GM21619 (cell line): ENCODE measurements around the gene ANO2.

Experiments used
- ATAC-seq: cut with Tn5 transposase; IDR thresholded peaks from one replicate; pipeline ENCODE4 v1.9.1; 2021; ENCODE audit not compliant: unreplicated experiment

The ANO2 gene

DNA sequence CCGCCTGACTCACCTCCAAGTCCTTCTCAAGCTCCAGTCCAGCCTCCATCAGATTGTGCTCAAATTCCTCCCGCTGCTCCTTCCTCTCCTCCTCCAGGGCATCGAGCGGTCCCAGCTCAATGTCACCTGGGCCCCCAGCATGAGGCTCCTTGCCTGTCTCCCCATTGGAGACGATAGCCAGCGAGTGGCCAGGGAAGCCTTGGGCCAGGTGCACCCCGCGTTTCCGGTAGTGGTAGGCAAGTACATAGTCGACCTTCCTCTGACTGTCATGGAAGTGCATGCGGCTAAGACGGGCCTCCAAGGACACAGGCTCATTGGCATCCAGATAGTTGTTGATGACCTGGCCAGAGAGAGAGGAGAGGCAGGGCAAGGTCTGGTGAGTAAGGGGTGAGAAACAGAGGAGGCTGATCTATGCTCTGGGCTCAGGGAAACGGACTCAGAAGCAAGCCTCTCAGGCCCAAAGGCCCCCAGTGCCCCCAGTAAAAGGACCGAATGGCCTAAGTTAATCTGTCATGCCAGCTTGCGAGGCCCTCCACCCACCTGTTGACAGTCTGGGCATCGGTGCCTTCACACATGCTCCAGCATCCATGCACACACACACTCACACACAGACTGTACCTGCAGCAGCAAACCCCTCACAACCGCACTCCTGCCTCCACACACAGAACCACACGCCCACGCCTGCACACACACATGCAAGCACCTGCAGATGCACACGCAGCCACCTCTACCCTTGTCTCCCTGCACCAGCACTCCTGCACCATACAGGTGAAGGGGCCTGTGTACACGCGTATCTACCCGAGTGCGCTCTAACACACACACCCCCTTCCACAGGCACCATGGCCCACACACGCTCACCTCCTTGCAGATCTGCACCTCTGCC lies 23.8 kb downstream of the ANO2 start:
- ATAC-seq = no peak

DNA sequence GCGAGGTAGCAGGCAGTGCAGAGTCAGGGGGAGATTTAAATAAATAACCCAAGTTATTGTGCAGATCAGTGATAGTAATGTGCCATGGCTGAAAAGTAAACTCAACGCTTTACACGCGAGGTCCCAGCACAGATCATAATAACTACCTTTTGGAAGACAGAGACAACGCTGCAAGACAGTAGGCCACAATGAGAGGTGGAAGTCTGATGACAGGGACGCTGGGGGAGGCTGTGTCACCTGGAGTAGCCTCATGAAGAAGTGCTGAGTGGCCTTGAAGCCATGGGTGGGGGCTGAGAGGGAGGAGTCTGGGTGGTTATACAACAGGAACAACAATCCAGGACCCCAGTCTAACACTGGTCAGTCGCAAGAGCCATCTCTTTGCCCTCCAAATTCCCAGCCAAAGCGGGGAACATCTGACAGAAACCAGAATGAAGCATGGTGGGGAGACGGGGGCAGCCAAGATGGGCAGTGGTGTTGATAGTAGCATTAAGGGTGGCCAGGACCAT lies 28.2 kb downstream of the ANO2 start:
- no peak for ATAC-seq

DNA sequence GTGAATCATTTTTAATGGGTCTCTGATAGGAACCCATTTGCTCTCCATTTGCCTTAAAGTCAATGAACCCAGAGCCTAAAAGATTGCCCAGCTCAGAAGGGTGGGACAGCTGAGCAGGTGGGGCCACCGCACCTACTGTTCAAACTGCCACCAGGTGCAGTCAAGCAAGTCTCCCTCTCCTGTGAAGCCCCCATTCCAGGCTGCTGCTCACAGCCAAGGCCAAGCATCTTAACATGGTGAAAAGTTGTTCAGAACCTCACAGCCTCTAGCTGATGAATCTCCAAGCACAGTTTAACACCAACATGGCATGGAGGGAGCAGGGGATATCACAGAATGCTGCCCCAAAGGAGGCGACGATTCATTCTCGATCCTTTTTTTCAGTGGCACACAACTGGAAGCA lies 29.5 kb downstream of the ANO2 start:
- ATAC-seq = no peak

DNA sequence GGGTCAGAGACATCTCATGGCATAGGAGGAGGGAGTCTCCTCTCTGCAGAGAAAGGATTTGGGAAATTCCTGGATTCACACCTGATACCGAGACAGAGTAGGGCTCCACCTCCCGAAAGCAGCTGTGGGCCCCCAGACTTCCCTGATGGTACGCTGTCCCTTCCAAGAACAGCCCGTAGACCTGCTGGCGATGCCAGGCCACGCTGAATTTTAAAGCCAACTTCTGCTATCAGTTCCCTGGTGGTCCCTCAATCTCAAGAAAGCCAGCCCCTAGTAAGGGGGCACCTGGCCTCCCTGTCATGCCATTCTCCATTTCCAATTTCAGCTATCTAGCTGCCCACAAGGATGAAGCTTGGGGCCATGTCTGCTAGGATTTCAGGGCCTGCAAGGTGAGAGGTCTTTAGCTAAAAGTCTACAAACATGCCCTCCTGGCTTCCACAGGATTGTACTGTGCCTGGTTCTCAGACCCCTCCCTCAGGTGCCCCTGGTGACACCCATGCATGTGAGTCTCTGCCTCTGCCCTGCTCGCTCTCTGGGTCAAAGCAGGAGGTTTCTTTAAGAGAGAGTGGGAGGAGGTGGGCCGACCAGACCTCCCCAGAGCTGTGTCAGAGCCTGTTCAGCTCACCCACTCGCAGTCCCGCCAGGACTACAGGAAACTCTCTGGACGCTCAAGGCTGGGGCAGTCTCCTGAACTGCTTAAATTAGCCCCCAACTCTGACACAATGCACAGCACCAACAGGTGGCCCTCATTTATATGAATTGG lies 30.5 kb downstream of the ANO2 start:
- no peak for ATAC-seq

DNA sequence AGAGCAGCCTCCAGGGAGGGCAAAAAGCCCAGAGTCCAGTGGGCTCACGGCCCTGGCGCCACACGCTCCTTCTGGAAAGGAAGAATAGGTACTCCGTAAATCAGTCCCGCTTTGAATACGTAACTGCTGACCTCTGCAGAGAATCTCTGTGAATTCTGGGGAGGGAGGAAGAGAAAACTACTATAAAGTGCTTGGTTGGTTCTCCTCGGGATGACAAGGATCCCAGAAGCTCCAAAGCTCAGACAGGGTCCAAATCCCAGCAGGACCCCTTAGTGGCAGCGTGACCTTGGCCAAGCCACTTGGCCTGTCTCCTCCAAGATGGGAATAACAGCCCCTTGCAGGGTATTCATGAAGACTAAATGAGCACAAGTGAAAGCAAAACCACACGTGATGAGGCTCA lies 31.7 kb downstream of the ANO2 start:
- no peak for ATAC-seq

DNA sequence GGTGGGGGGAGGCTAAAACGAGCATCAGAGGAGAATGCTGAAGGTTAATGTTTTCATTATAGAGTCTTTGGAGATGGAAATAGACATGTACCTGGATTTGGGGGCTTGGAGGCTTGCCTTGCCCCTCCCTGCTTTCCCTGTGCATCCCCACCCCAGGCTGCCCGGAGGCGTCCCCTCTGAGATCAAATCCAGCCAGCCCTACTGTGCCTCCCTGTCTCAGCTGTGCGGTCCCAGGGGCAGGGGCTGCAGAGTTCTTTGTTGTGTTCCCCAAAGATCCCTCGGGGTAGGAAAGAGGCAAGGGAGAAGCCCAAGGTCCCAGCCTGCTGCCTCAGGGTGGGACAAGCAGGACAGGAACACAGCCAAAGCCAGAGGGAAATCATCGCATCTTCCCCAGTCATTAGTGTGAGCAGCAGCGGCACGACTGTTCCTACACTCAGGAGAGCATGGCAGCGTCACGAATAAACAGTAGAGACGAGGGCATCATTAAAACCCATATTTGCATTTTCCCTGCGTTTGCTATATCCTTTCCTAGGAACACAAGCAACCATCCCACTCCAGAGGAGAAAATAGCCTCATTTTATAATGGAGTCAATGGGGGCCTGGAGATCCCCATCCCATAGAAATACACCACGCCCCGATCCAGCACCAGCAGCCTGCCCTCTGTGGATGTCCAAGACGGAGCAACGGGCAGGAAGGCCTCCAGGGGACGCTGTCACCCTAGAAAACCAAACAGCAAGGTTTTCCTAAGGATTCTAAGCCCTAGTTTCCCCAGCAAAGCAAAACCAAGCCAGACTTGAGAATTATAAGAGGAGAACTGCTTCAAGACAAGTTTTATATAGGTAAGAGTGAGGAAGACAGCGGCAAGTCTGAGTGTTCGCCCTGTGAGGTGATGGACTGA lies 32.4 kb downstream of the ANO2 start:
- ATAC-seq = no peak

DNA sequence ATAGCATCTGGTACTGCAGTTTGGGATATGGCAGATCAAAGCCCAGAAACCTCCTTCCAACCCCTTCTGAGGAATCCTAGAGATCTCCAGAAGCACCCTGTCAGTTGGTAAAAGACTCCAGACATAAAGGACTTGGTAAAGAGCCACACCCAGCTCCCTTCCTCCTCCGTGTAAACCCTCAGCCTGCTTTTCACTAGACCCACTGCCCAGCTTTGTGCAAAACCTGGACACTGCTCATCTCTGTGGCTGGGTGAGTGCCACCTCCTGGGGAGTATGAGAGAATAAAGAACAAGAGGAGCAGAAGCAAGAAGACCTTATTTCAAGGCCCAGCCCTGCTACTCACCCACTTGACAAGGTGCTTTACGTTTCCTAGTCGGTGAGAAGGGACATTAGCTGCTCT lies 33.0 kb downstream of the ANO2 start:
- no peak for ATAC-seq

DNA sequence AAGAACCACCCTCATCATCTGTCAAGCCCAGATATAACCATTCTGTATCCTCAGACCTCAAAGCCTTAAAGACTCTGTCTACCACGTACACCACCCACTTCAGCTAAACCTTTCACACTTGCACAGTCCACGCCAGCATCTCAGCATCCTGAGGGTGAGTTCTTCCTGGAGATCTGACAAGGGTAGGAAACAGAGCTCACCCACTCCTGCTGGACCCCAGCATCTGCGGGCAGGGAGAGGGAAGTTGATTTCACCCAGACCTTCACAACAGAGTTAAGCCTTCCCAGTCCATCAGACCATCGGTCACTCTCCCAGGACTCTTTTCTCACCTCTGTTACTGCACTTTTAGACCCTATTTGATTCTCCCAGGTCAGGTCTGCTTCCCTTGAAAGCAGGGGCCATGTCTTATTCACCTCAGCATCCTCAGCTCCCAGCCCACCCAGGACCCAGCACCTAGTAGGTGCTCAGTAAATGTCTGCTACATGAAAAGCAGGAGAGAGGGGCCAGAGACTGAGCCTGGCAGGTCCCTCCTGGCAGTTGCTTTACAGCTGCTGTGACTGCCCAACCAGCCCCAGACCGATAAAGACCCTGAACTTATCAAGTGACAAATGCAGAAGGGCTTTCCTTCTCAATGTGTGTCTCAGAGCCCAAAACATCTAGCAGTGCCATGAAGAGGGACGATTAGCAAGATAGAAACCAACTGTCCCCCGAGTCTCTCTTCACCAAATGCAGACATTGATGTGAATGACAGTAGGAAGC lies 34.1 kb downstream of the ANO2 start:
- no peak for ATAC-seq

DNA sequence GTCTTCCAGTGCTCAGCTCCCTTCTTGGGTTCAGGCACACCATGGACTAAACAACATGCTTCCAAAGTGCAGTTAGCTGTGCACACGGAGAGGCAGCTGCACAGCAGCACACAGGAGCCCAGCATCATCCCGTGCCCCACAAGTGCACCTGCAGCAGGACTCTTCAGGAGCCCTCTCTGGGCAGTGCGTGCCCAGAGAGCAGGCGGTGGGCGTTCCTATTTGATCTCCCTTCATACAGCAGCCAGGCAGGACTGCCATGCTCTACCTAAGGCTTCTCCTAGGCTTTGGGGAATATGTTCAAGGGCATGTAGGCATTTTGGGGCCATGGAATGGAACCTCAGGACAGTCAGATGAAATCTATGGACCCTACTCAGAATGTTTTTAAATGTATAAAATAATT lies 35.5 kb downstream of the ANO2 start:
- no peak for ATAC-seq

DNA sequence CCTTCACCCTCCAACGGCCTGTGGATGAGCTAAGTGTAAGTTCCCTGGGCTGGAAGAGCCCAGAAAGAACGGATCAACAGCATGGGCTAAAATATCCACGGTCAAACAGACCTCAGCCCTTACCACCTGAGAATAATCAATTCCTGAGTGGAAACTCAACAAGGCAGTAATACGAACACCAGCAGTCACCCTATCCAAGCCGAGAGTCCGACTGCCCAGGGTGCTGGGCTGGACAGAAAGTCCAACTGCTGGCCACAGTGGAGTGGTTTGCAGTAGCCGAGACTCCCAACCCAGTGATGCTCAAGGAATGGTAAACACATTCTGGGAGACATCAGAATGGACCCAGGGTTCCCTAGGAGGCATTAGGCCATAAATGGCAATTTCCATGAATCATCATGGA lies 36.8 kb downstream of the ANO2 start:
- ATAC-seq = no peak

DNA sequence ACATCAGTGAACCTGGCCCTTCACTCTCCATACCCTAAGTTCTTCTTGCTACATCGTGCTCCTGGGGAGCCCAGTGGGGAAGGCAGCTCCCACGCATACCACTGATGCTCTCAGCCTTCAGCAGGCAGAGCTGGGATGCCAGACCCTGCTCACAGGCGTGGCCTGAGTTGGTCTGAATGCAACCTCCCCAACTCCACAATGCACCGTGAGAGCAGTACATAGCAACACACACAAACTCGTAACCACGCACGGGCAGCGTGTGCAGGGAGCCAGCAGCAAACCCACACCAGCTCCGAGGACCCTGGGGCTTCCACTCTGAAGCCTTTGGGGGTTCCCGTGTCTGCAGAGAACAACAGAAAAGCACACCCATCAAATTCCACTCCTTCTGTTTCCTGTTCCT lies 37.3 kb downstream of the ANO2 start:
- no peak for ATAC-seq

DNA sequence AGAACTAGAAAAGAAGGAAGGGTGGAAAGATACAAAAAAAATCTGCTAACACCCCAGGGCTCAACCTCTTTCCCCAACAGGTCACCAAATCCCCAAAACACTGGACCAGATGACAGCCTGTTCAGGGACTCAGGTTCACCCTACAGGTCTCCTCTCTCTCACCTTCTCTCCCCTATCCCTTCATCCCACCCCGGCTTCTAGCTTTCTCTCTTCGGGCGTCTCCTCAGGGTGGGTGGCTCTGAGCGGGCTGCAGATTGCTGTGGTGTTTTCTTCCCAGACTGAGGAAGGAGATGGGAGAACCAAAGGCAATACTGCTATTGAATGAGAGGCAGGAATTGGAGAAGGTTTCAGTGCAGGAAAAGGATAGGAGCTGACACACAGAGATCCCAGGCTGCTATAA lies 39.3 kb downstream of the ANO2 start:
- ATAC-seq = no peak

DNA sequence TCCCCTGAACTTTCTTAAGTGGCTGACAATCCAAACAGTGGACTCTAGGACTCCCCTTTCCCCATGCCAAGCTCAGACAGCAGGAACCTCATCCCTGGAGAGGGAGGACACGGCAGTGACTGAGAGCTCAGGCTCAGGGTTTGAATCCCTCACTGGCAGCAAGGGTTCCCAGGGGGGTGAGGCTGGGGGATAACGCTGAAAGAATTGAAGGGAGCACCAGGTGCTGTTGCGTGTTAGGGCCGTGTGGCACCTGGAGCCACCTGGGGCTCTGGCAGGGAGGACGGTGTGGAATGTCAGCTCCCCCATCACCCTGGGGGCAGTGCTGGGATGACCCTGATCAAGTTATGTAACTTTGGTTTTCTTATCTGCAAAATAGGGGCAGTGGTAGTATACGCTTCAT lies 40.1 kb downstream of the ANO2 start:
- ATAC-seq = no peak

DNA sequence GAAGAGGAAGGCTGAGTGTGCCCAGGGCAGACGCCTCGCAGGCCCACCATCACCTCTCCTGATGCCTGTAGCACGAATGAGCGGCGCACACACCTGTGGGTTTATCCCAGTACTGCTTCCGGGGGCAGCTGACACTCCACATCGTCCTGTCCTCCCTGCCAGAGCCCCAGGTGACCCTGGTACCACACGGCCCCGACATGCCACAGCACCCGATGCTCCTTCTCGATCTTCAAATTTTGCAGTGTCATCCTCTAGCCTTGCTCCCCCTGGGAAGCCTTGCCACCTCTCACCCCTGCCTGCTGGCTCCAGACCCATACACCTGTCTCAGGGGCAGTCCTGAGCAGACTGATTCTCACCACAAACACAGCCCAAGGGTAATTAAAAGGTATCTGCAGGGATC lies 40.6 kb downstream of the ANO2 start:
- ATAC-seq = no peak

DNA sequence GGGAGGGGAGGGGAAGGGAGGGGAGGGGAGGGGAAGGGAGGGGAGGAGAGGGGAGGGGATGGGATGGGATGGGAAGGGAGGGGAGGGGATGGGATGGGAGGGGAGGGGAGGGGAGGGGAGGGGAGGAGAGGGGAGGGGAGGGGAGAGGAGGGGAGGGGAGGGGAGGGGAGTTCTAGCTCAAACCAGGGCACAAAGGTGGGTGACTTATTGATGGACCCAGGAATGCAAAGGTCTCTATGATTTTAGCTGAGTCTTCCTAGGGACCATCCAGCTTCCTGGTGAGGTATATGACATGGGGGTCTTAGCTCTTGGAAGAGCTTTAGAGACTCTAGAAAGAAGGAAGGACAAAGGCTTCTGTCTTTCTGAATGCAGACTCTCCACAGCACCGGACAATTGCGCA lies 42.3 kb downstream of the ANO2 start:
- no peak for ATAC-seq

DNA sequence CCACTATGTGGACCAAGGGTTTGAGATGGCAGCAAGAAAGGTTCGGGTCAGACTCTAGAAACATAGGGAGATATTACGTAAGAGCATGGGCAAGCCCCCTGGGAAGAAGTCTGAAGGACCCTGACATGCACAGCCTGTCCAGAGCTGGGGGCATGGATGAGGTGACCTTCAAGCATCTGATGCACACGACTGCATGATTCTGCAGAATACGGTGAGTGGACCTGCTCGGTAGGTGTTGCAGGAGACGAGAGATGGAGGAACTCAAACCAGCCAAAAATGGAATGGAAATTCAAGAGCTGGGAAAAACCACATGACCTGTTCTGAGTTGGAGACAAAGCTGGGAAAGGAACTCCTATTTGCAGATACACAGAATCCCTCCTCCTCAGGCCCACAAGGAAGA lies 43.6 kb downstream of the ANO2 start:
- no peak for ATAC-seq

DNA sequence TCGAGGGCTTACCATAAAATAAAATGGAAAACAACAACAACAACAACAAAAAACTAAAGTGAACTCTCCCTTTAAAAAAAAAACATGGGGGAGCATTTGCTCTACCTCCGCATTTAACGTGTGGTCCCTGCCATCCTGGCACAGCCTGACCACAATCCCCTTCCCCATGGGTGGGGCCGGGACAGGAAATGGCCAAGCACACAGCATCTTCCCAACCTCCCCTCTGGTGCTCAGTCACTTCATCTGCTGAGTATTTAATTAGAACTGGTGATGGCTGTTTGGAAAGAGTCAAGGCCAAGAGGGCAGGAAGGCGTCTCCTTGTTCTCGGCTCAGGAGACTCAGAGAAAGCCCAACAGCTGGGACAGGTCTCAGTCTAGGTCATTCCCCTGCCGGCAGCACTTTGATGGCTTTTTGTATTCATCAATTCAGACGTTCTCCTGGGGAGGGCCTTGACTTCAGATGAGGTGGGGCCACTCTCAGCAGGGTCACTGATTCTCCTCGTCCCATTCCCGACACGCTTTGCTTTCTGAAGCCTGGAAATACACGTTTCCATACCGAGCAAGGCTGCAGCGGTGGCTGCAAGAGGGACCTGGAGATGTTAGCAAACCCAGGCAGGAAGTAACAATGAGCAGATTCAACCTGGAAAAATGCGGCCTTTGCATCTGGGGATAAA lies 44.4 kb downstream of the ANO2 start:
- no peak for ATAC-seq

DNA sequence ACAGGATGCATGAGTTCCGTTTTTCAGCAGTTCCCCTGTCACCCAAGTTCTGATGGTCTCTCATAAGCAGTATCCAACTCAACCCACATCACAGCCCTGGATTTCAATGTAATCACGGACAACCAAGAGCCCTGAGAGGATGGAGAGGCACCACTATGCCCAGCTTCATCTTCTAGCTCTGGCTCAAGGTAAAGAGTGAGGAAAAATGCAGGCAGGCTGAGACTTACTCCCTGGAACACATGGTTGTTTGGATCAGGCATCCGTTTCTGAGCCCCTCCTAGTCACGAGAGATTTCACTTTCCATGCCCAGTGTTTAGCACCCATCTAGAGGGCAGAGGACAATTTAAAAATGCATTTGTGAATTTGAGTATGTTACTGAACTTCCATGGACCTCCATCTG lies 45.0 kb downstream of the ANO2 start:
- ATAC-seq = no peak

DNA sequence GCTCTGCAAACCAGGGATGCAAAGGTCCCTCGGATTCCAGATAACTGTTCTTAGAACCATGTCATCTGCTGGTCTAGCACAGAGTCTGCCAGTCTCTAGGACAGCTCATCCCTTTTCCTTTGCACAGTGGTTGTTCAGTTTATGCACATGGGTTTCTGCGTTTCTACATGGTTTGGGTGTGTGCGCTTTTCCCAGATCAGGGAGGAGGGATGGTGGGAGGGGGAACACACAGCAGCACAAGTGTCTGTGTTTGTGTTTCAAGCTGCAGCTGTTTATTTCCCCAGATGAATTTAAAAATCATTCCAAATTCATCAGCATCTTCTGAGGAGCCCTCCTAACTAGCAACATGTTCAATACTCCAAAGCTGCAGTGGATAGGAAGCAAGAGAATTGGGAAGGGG lies 45.4 kb downstream of the ANO2 start:
- ATAC-seq = no peak

DNA sequence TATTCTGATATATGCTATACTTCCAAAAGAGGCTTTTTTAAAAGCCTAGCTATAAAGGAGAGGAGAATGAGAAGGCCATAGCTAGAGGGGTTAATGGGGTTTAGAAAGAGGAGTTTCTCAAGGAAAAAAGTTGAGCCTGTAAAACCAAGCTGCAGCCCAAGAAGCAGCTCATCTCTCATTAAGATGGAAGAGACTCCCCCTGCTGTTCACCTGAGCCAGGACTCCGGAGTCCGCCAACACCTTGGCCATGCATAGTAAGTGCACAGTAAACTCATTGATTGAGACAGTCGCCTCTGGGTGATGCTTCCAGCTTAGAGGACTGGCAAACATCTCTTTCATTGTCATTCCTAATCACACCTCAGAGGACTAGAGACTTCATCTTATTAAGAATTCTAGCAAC lies 46.2 kb downstream of the ANO2 start:
- ATAC-seq = no peak
